SJCRH30 (cell line): Measurements from ENCODE around the gene WHRN. TPM values are rescaled to one million over a fixed set of nuclear protein-coding genes. Genes with fewer than 3 reads are reported as not detected.
A peak's percentile ranks its signal among the peaks of the same experiment; 100 is the strongest.

Experiments
- DNase-seq, 2 experiments: peaks; one replicate each; pipeline ENCODE4 v3.0.0-alpha.2; 2015 to 2020
- H3K27ac ChIP-seq: fragments of 250-450 bp; sonication (Bioruptor Pico); 2 replicates; pipeline ENCODE4 v1.5.1; 2020; ENCODE audit warnings: mild to moderate bottlenecking, moderate library complexity
- H3K27me3 ChIP-seq: fragments of 250-450 bp; sonication (Bioruptor Pico); 2 replicates; pipeline ENCODE4 v1.5.1; 2020; ENCODE audit warnings: mild to moderate bottlenecking, moderate library complexity
- H3K36me3 ChIP-seq: fragments of 250-450 bp; sonication (Bioruptor Pico); 2 replicates; pipeline ENCODE4 v1.5.1; 2020; ENCODE audit warnings: mild to moderate bottlenecking, moderate library complexity
- H3K4me1 ChIP-seq: fragments of 250-450 bp; sonication (Bioruptor Pico); 2 replicates; pipeline ENCODE4 v1.5.1; 2020; ENCODE audit warnings: mild to moderate bottlenecking, moderate library complexity
- H3K4me3 ChIP-seq: fragments of 250-450 bp; sonication (Bioruptor Pico); 2 replicates; pipeline ENCODE4 v1.5.1; 2020; ENCODE audit warnings: mild to moderate bottlenecking, moderate library complexity
- H3K9me3 ChIP-seq: fragments of 250-450 bp; sonication (Bioruptor Pico); replicated peaks from 2 replicates; pipeline ENCODE4 v1.5.1; 2020; ENCODE audit warnings: mild to moderate bottlenecking, moderate library complexity
- total RNA-seq: library from RNA; depleted of rRNA; stranded (reverse); fragments of >200 nt; shearing (Covaris generic); gene quantifications from 2 replicates; pipeline ENCODE4 v1.2.3, GENCODE V29; 2014

Gene WHRN
- total RNA-seq, 1 experiment from 2014 or later = 3.1 TPM

DNA sequence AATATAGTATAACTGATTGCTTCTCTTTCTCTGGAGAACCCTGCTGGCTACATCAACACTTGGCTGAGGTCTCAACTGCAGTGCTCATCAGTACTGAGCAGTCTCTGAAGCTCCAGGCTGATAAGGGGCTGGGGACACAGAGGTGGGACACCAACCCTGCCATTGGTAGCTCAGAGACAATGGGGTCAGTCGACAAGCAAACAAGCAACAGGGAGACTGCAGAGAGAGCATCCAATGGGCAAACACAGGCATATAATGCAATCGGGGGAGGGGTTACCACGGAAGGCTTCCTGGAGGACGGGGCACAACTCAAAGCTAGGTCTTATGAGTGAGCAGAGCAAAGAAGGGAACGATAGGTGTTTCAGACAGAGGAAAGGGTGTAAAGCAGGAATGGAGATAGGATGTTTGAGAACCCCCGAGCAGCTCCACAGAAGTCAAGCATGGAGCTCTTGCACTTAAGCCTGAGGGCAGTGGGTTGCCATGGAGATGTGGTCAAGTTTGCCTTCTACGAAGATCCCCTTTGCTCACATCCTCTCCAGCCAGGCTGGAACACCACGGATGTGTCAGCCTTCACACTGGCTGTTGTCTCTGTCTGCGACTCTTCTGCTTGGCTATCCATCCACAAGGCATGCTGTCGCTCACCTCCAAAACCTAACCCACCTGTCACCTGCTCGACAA, 96.0 kb downstream of the WHRN start:
- Histone ChIP-seq H3K4me3 (no peak overlapping the region), H3K36me3 (no peaks in the 10 kb centered on the region), H3K27me3 (no peaks in the 10 kb centered on the region), H3K9me3 (no peaks in the 10 kb centered on the region), H3K4me1 (peaks cover 12% of the 10 kb centered on the region; the same call in 1 of the 2 replicates), H3K27ac (no peak overlapping the region)
- peak; percentile 73 to 74 for DNase-seq

DNA sequence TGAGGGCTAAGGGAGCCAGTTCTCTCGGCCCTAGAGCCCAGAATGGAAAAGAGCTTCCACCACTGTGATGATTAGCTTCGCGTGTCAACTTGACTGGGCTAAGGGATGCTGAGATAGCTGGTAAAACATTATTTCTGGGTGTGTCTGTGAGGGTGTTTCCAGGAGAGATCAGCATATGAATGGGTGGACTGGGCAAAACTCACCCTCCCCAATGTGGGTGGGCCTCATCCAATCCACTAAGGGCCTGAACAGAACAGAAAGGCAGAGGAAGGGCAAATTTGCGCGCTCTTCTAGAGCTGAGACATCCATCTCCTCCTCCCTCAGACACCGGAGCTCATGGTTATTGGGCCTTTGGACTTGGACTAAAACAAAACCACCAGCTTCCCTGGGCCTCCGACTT, 96.6 kb downstream of the WHRN start:
- peaks cover 9% of the 10 kb centered on the region; the same call in 1 of the 2 replicates for H3K4me1 ChIP-seq
- DNase-seq = no peak

DNA sequence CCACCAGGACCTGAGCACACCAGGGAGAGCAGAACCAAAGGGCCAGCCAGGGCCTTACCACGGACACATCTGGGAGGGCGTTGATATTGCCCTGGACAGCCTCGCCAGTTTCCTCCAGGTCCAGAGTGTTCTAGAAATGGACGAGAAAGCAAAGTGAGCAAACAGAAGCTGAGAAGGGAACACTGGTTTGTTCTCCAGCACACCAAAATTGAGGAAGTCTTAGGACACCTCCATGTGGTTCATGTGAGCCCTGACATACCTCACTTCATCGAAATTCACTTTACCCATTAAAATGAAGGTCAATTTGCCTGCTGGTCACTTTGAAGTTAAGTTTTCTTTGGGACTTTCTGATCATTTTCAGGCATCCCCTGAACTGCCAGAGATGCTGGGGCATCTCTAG, 97.4 kb downstream of the WHRN start:
- H3K9me3 ChIP-seq = no peaks in the 10 kb centered on the region

More for the DNA sequence above, 96.6 kb downstream of the WHRN start:
- H3K4me3 ChIP-seq = no peak overlapping the region
- H3K27ac ChIP-seq = no peak overlapping the region
- no peaks in the 10 kb centered on the region for H3K27me3 ChIP-seq
- no peaks in the 10 kb centered on the region for H3K9me3 ChIP-seq
- H3K36me3 ChIP-seq = no peaks in the 10 kb centered on the region

DNA sequence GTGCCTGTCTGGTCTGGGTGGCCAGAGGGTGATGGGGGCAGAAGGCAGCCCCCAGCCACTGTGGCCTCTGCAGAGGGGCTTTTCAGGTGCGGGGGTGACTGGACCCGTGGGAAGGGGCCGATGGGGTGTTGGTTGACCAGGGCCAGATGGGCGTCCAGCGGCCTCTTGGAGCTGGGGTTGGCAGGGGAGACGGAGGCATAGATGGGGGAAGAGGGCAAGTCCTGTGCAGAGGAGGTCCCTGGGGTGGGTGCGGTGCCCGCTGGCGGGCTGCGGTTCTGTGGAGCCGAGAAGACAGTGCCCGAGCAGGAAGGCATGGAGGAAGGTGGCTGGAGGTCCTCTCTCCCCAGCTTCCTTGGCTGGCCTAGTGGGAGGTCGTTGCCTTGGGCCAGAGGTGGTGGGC, 98.8 kb downstream of the WHRN start:
- Histone ChIP-seq H3K27ac (no peak overlapping the region), H3K27me3 (no peaks in the 10 kb centered on the region), H3K9me3 (no peaks in the 10 kb centered on the region), H3K36me3 (no peaks in the 10 kb centered on the region), H3K4me3 (no peak overlapping the region), H3K4me1 (peaks cover 9% of the 10 kb centered on the region; the same call in 1 of the 2 replicates)
- no peak for DNase-seq

More for the DNA sequence above, 97.4 kb downstream of the WHRN start:
- H3K4me1 ChIP-seq = peaks cover 9% of the 10 kb centered on the region; the same call in 1 of the 2 replicates
- H3K36me3 ChIP-seq = no peaks in the 10 kb centered on the region
- DNase-seq = no peak
- no peak overlapping the region for H3K27ac ChIP-seq
- H3K27me3 ChIP-seq = no peaks in the 10 kb centered on the region
- no peak overlapping the region for H3K4me3 ChIP-seq

DNA sequence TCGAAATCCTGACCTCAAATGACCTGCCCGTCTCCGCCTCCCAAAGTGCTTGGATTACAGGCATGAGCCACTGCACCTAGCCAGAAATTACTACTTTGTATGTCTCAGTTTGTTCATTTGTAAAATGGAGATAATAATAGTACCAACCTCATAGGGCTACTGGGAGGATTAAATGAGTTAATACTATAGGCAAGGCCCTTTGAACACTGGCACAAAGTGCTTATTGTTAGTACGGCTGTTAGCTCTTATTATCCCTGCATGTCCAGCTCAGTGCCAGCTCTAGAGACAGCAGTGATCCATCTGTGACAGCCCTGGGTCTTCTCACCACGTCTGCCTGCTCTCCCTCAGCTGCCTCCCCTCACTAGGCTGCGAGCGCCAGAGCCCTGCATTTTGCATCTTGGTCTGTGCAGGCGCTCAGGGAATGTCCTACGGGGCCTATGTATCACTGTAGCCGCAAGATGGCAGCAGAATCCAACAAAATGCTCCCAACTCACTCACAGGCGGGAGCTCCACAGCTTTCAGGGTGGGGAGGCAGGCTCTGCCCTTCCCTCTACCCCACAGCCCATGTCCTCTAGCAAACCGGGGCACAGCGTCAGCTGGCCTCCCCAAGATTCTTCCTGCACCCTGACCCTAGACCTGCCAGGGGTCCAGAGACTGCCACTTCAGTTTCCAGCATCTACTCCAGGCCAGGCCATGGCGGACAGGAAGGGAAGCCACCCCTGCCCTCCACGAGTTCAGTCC, 99.8 kb downstream of the WHRN start:
- Histone ChIP-seq H3K4me3 (no peak overlapping the region), H3K4me1 (peaks cover 9% of the 10 kb centered on the region; the same call in 1 of the 2 replicates), H3K36me3 (no peaks in the 10 kb centered on the region), H3K27ac (no peak overlapping the region), H3K9me3 (no peaks in the 10 kb centered on the region), H3K27me3 (no peaks in the 10 kb centered on the region)
- peak; percentile 78 to 93 for DNase-seq

DNA sequence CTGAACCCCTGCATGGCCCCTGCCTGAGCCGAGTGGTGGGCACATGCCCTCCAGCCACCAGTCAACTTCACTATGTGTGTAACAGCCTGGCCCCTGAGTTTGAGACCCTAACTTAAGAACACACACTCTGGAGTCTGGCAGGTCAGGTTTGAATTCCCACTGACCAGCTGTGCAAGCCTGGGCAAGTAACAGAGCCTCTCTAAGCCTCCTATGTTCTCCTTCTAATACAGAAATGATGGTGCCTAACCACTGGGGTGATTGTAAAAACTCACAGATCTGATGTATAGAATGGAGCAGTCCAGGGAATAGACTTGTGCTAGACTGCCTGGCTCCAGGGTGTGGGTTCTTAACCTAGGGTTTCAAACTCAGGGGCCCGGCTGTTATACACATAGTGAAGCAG, 100.7 kb downstream of the WHRN start:
- Histone ChIP-seq H3K36me3 (no peaks in the 10 kb centered on the region), H3K9me3 (no peaks in the 10 kb centered on the region), H3K4me1 (peaks cover 4% of the 10 kb centered on the region; the same call in 1 of the 2 replicates), H3K4me3 (no peak overlapping the region), H3K27me3 (no peaks in the 10 kb centered on the region), H3K27ac (no peak overlapping the region)
- no peak for DNase-seq

DNA sequence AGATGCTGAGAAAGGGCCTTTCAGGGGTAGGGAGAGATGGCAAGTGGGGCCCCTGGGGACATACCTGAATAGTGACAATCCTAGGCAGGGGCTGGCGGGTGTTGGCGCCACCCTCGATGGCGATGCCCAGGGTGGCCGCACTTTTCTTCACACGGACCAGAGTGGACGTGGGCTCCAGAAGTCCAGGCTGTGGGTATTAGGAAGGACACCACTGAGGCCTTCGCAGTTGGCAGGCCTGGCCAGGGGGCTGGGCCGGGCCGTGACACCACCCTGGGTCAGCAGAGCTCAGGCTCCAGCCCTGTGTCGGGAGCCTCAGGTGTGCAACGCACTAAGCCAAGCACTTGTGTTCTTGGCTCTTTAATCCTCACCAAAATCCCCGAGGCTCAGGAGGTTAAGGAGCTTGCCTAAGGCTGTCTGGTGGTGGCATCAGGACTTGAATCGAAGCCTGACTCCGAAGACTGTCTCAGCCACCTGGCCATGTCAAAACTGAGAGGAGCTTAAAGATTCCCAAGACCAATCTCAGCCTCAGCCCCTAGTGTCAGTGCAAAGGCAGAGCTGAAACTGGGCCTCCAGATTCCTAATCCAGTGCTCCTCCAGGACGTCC, 102.0 kb downstream of the WHRN start:
- Histone ChIP-seq H3K27ac (no peak overlapping the region), H3K4me1 (no peaks in the 10 kb centered on the region), H3K27me3 (no peaks in the 10 kb centered on the region), H3K9me3 (no peaks in the 10 kb centered on the region), H3K4me3 (no peak overlapping the region), H3K36me3 (no peaks in the 10 kb centered on the region)
- no peak for DNase-seq

DNA sequence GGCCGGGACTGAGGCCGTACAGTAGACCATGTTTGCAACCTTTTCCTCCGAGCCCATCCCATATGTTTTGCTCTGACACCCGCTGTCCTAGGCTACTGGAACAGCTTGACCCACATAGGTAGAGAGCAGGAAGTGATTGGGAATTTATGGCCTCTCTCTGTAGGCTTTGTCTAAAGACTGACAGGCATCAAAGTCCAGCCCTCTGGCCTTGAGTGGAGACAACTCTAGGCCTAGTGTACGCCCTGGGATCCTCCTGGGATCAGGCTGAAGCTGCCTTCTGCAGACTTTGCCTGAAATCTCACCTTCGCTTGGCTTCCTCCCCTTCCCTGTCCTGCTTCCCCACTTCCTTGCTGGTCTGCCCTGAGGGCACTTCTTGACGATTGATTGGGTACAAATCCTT, 103.9 kb downstream of the WHRN start:
- no peaks in the 10 kb centered on the region for H3K27me3 ChIP-seq
- H3K27ac ChIP-seq = no peak overlapping the region
- no peak overlapping the region for H3K4me3 ChIP-seq
- H3K36me3 ChIP-seq = no peaks in the 10 kb centered on the region
- no peak for DNase-seq
- H3K4me1 ChIP-seq = peaks cover 5% of the 10 kb centered on the region; the same call in 1 of the 2 replicates
- no peaks in the 10 kb centered on the region for H3K9me3 ChIP-seq

DNA sequence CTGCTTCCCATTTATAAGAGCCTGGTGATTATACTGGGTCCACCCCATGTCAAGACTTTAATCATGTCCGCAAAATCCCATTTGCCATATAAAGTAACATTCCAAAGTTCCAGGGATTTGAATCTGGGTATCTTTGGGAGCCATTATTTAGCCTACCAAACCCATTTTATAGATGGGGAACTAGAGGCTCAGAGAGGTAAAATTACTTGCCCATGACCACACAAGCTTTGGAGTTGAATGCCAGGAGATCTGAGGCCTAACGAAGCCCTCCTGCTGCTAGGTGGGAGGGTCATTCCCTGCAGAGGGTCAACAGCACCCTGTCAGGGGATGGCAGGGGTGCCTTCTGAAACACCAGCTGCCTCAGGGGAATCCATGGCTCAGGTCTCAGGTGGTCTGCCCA, 104.5 kb downstream of the WHRN start:
- Histone ChIP-seq H3K4me1 (peaks cover 5% of the 10 kb centered on the region; the same call in 1 of the 2 replicates), H3K9me3 (no peaks in the 10 kb centered on the region), H3K27me3 (no peaks in the 10 kb centered on the region), H3K36me3 (no peaks in the 10 kb centered on the region), H3K27ac (no peak overlapping the region), H3K4me3 (no peak overlapping the region)
- DNase-seq = no peak

DNA sequence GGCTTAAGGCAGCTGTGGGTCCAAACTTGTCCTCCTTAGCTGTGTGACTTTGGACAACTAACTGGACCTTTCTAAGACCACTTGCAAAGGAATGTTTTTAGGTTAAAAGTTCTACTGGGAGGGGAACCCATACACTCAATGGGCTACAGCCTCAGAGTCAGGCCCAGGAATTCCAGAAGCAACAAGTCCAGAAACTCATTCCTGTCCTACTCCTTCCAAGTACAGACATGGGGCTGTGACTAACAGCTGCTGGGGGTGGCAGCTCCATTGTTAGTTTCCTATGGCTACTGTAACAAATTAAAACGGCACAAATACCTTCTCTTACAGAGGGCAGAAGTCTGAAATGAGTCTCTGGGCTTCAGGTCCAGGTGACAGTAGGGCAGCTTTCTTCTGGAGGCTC, 105.1 kb downstream of the WHRN start:
- Histone ChIP-seq H3K27ac (no peak overlapping the region), H3K36me3 (no peaks in the 10 kb centered on the region), H3K9me3 (no peaks in the 10 kb centered on the region), H3K4me3 (no peak overlapping the region), H3K27me3 (no peaks in the 10 kb centered on the region), H3K4me1 (peaks cover 5% of the 10 kb centered on the region; the same call in 1 of the 2 replicates)
- DNase-seq = no peak

DNA sequence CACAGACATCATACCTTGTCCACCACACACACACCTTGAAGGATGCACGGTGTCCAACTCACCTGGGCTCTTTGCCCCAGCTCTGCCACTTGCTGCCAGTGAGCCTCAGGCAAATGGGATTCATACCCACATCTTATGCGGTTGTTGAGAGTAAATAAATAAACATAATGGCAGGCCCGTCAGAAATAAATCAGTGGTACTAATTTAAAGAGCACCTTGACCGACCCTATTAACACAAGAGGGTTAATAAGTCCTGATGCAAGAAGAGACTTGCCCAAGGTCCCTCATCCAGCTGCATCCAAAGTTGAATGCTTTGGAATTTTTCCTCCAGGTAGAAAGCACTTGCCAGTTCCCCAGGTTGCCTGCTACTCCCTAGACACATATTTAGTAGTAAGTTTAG, 105.9 kb downstream of the WHRN start:
- Histone ChIP-seq H3K36me3 (no peaks in the 10 kb centered on the region), H3K4me1 (peaks cover 5% of the 10 kb centered on the region; the same call in 1 of the 2 replicates), H3K27me3 (no peaks in the 10 kb centered on the region), H3K9me3 (no peaks in the 10 kb centered on the region), H3K4me3 (no peak overlapping the region), H3K27ac (no peak overlapping the region)
- DNase-seq = no peak

DNA sequence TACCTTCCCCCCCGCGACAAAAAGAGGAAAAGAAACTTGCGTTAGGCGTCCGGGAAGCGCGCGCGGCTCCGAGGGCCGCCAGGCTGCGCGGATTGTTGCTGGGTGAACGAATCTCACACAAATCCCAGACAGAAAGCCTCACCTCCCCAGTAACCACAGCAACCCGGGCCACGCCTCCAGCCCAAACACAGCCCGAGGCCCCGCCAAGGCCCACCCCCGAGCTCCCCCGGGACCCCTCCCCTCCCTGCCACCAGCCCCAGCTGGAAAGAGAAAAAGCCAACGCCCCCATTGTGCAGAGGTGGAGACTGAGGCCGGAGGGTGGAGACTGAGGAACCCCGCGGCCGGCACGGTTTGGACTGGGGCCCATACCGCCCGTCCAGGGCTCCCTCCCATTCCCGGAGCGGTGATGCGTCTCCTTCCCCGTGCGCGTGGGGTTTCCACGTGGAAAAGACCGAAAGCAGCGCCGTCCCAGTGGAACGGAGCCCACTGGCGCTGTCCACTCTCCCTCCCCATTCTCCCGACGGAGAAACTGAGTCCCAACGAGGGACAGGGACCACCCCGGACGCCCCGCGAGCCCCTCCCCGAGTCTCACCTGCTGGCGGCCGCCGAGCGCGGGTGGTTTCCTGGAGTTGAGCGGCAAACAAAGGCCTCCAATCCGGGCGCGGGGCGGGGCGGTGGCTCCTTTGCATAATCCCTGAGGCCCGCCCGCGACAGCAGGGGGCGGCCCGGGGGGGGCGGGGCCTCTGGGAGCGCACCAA, 107.2 kb downstream of the WHRN start:
- Histone ChIP-seq H3K4me1 (peaks cover 5% of the 10 kb centered on the region; the same call in 1 of the 2 replicates), H3K36me3 (no peaks in the 10 kb centered on the region), H3K27me3 (no peaks in the 10 kb centered on the region), H3K4me3 (peak overlapping the region; percentile 60), H3K9me3 (no peaks in the 10 kb centered on the region), H3K27ac (no peak overlapping the region)
- DNase-seq = peak; percentile 96 to 97

DNA sequence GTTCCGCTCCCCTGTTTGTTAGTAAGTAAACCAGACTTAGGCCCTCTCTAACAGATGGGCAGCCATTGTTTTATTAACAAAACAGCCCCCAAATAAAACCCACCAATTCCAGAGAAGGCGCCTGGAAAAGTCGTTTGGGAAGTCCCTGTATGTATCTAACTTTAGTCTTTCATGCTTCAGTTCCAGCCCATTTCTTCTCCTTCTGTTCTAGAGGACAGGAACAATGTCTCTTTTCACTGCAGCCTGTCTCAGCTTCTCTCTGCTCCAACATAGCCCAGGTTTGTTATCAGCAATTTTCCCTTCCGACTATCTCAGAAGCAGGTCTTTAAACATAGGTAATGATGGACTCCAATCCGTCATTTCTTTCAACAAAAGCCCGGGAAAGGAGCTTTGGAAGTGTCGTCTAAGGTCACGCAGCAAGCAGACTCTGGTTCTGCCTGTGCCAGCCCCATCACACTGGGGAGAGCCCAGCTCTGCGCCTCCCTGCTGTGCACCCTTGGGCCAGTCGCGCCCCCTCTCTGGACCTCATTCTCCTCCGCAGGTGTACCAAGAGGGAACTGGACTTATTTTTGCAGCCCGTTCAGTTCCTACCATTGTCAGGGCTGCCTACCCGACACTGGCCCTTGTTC, 107.9 kb downstream of the WHRN start:
- no peaks in the 10 kb centered on the region for H3K9me3 ChIP-seq
- H3K27me3 ChIP-seq = no peaks in the 10 kb centered on the region
- no peaks in the 10 kb centered on the region for H3K36me3 ChIP-seq
- H3K4me1 ChIP-seq = peaks cover 5% of the 10 kb centered on the region; the same call in 1 of the 2 replicates
- H3K27ac ChIP-seq = no peak overlapping the region
- no peak for DNase-seq
- H3K4me3 ChIP-seq = peak overlapping the region; percentile 60

DNA sequence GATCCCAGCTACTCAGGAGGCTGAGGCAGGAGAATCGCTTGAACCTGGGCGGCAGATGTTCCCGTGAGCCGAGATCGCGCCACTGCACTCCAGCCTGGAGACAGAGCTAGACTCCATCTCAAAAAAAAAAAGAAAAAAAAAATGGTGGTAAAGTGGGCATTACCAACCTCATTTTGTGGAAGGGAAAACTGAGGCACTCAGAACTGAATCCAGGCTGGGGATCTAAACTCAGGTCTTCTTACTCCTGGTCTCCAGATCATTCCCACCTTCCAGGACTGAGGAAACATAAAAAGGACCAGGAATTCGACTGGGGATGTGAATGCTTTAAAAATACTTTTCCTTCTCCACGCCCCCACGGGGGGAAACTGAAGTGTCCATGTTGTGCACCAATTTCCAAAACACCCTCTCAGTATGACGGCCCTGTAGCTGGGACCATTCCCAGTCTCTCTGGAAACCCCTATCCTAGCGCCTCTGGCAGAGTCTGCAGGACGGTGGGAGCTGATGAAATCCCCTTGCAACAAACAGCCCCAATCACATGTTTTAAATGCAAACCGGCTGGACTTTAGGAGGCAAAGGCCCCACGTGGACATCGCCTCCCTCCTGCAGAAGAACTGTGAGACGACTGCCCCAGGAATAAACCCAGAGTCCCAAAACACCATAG, 108.6 kb downstream of the WHRN start:
- no peaks in the 10 kb centered on the region for H3K27me3 ChIP-seq
- DNase-seq = peak in 1 of 2 experiments; percentile 41
- no peaks in the 10 kb centered on the region for H3K9me3 ChIP-seq
- no peak overlapping the region for H3K4me3 ChIP-seq
- no peaks in the 10 kb centered on the region for H3K36me3 ChIP-seq
- no peak overlapping the region for H3K27ac ChIP-seq
- peaks cover 5% of the 10 kb centered on the region; the same call in 1 of the 2 replicates for H3K4me1 ChIP-seq
